ENCODE measurements around the gene FLOT1.
"Not testable (repeated sequence)": the region's sequence is repeated elsewhere in the genome, so short reads cannot be mapped to it uniquely, and the experiment has no call there.

DNA sequence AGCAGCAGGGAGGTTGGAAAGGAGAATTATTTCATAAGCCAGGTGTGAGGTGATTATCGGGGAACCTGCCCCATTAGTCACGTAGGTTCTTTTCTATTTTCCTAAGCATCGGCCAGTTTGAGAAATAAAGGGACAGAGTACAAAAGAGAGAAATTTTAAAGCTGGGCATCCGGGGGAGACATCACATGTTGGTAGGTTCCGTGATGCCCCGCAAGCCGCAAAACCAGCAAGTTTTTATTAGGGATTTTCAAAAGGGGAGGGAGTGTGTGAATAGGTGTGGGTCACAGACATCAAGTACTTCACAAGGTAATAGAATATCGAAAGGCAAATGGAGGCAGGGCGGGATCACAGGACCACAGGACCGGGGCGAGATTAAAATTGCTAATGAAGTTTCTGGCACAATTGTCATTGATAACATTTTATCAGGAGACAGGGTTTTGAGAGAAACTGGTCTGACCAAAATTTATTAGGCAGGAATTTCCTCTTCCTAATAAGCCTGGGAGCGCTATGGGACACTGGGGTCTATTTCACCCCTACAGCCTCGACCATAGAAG lies 22.1 kb upstream of the FLOT1 start:
- TF ChIP-seq POLR2AphosphoS5 (IDR thresholded peaks at IDR 0.05; ENCODE audit: low read depth, low read length); POLR2A (IDR thresholded peaks at IDR 0.05; ENCODE audit: low read depth, low read length); TAF1 (IDR thresholded peaks at IDR 0.05; ENCODE audit: borderline replicate concordance, low read depth, low read length): not testable (repeated sequence)
